Esophagus squamous epithelium (tissue), 4 donors: ENCODE results near the gene FAM72A.
"Not testable (repeated sequence)": the region's sequence is repeated elsewhere in the genome, so short reads cannot be mapped to it uniquely, and the experiment has no call there.

Source experiments
- POLR2A ChIP-seq, 4 donors: fragments of 450-650 bp; IDR thresholded peaks; one replicate each; pipeline ENCODE4 v1.6.1; 2017; ENCODE audit warnings: antibody characterized with exemption in 4 of 4, mild to moderate bottlenecking in 4 of 4, moderate library complexity in 3 of 4
- TF ChIP-seq, protein P1 (sequence below), 6 experiments: fragments of 450-650 bp in 4 of 6; fragments of 200-600 bp in 2 of 6; sonication (generic) in 2 of 6; IDR thresholded peaks; one replicate each; pipeline ENCODE4 v1.5.1; 2016 to 2019; ENCODE audit warnings: antibody characterized with exemption in 6 of 6, mild to moderate bottlenecking in 4 of 6, moderate library complexity in 4 of 6

DNA sequence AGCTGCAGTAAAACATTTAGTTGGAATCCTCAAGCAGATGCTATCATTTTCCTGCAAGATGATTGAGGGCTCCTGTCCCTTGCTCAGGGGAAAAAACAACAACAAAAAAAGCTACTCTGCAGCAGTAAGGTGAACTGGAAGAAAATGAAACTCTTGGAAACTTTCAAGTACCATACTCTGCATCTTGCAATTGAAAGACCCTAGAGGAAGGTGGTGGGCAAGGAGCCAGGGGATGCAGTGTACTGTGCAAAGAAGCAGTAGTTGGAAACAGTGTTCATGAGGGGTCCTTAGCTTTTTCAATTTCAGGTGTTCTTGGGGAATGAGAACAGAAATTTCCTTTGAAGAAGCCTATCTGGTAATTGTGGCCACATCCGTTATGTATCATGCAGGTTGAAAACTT is 8.2 kb upstream of the FAM72A start:
- TF ChIP-seq, protein P1, sequence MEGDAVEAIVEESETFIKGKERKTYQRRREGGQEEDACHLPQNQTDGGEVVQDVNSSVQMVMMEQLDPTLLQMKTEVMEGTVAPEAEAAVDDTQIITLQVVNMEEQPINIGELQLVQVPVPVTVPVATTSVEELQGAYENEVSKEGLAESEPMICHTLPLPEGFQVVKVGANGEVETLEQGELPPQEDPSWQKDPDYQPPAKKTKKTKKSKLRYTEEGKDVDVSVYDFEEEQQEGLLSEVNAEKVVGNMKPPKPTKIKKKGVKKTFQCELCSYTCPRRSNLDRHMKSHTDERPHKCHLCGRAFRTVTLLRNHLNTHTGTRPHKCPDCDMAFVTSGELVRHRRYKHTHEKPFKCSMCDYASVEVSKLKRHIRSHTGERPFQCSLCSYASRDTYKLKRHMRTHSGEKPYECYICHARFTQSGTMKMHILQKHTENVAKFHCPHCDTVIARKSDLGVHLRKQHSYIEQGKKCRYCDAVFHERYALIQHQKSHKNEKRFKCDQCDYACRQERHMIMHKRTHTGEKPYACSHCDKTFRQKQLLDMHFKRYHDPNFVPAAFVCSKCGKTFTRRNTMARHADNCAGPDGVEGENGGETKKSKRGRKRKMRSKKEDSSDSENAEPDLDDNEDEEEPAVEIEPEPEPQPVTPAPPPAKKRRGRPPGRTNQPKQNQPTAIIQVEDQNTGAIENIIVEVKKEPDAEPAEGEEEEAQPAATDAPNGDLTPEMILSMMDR (IDR thresholded peaks at IDR 0.05), result not testable (repeated sequence)
- TF ChIP-seq POLR2A (IDR thresholded peaks at IDR 0.05), result not testable (repeated sequence)
